ENCODE results near the gene CHRNG.

CHRNG gene

GRCh38 chr2:232539298-232540231 lies at the start of gene CHRNG:
Gene CHRNG, plus strand, starts transcription at chr2:232539692. Its CDS starts 56 bp downstream, at chr2:232539748.
- no peak for FAIRE-seq

- no peak for FAIRE-seq
Measured at GRCh38 chr2:232490221-232491138, 49.0 kb upstream of the CHRNG start.

- FAIRE-seq, result no peak
Measured at GRCh38 chr2:232491139-232491780, 48.2 kb upstream of the CHRNG start.

GRCh38 chr2:232492236-232492848 lies 47.1 kb upstream of the CHRNG start:
- no peak for FAIRE-seq

GRCh38 chr2:232492963-232493700 lies 46.4 kb upstream of the CHRNG start:
- FAIRE-seq, result no peak

DNA sequence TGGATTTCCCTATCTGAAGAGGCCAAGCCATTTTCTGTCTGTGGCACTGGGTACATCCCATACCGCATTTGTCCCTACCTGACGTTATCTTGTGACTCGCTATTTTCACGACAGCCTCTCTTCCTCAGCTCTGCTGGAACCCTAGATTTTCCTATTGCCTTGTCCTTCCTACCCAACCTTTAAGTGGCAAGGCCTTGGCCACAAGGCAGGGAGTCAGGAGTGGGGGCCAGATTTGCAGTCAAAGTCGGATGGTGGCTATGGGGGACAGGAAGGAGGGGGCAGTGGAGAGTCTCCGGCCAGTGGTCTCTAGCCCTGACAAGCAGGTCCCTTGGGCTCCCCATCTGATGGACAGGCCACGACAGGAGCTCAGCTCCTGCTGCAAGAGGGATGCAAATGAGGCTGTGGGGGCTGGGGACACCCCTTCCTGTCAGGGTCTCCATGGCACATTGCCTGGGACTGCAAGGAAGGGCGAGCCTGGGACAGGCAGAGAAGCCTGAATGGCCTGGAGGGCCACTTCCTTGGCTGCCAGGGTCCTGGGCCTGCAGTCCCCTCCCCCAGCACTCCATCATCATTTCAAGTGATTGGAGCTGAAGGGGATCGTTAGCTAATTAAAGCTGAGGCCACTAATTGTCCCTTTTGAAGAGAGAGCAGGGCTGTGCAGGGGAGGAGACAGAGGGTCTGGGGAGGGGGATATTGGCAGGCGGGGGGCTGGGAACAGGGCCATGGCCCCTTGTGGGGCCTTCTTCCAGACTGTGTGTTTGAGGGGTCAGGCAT lies 45.6 kb upstream of the CHRNG start:
- no peak for FAIRE-seq

- no peak for FAIRE-seq
Measured at GRCh38 chr2:232494542-232494941, 45.0 kb upstream of the CHRNG start.

GRCh38 chr2:232495292-232495691 lies 44.2 kb upstream of the CHRNG start:
- no peak for FAIRE-seq

DNA sequence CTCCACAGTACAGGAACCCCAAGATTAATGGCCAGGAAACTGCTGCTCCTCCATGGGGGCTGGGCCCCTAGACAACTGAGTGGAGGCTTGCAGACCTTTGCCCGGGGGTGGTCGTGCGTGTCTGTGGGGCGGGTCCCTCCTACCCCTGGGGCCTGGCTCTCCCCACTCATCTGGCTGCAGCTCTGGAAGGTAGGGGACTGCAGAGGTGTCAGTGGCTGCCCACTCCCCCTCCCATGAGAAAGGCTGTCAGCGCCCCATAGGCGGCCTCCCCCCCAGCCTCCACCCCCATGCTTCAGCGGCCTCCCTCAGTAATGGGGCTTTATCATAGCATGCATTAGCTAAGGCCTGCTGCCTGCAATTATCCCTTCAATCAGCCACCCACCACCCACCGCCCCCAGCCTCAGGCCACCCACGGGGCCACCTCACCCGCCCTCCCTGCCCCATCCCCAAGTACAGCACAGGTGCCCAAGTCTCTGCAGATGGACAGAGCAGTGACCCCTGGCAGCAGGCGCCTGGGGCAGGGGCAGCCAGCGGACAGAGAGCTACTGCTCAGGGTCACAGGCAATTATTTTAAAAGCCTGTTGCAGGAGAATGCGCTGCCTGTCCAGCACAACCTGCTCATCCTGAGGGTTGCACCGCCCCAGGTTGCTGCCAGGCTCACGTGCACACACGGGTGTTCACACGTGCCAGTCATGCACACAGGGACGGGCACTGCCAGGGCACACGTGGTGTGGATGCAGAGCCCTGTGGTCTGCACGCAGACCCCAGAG lies 42.8 kb upstream of the CHRNG start:
- no peak for FAIRE-seq

DNA sequence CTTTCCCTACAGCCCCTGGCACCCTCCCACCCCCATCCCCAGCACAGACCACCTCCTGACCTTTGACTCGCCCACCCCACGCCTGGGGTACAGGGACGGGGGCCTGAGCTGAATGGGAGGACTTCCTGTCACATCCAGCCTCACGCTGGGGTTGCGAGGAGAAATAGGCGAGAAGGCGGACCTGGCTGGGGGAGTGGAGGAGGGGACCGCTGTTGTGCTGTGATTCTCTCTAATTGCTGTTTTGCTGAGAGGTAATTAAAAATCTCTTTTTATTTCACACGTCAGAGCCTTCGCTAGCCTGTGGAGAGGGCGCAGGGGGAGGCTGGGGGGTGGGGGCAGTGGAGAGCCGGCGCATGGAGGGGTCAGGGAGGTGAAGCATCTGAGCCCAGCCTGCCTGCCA lies 42.1 kb upstream of the CHRNG start:
- FAIRE-seq, result no peak

DNA sequence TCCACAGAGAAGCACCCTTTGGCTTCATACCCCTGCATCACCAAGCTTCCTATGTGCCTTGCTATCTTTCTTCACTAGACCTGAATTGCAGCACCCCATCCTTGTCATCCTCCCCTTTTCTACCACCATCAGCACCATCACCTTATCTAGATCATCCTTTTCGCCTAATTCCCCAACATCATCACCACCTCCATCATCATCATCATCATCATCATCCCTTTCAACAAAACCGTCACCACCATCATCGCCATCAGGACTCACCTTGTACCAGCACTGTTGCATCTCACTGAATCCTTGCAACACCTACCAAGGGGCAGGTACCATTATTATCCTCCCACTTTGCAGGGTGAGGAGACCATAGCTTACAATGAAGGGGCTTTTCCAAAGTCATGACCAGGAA lies 41.0 kb upstream of the CHRNG start:
- no peak for FAIRE-seq

DNA sequence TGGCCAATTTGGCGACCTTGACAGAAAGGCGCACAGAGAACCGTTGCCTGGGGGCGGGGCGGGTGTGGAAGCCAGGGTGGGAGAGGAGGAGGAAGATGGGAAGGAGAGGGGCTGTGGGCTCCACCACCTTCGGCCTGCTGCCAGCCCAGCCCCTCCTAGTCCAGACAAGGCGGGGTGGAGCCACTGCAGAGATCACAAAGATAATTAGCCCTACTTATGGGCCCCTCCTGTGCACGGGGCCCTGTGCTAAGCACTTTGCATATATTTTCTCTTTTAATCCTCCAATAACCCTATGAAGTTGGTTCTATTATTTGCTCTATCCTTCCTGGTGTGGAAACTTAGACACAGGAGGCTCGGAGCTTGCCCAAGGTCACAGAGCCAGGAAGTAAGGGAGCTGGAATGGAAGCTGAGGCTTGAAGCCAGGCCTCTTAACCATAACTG lies 38.1 kb upstream of the CHRNG start:
- no peak for FAIRE-seq

DNA sequence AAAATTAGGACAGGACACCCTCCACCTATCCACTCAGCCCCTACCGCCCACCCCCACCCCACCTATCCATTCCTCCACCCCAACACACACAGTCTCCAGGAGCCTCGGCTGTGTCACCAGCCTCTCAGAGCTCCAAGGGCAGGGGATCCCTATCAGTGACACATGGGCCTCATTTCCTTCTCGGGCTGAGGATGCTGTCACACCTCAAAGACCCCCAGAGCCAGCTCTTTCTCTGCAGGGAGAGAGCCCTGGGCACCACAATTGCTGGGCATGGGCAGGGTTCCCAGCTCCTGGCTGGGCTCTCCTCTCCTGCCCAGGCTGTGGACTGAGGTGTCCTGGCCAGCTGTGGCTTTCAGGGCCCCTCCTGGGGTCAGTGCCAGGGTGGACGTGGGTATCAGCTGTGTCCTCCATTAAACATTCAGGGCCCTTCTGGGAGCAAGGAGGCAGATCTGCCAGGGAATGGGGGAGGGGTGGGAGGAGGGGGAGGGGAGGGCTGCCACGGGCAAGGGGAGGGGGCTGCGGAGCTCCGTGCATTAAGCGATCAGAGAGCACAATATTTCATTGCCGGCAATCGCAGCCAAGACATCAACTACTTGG lies 37.6 kb upstream of the CHRNG start:
- no peak for FAIRE-seq

- FAIRE-seq, result no peak
Measured at GRCh38 chr2:232502511-232502910, 37.0 kb upstream of the CHRNG start.

DNA sequence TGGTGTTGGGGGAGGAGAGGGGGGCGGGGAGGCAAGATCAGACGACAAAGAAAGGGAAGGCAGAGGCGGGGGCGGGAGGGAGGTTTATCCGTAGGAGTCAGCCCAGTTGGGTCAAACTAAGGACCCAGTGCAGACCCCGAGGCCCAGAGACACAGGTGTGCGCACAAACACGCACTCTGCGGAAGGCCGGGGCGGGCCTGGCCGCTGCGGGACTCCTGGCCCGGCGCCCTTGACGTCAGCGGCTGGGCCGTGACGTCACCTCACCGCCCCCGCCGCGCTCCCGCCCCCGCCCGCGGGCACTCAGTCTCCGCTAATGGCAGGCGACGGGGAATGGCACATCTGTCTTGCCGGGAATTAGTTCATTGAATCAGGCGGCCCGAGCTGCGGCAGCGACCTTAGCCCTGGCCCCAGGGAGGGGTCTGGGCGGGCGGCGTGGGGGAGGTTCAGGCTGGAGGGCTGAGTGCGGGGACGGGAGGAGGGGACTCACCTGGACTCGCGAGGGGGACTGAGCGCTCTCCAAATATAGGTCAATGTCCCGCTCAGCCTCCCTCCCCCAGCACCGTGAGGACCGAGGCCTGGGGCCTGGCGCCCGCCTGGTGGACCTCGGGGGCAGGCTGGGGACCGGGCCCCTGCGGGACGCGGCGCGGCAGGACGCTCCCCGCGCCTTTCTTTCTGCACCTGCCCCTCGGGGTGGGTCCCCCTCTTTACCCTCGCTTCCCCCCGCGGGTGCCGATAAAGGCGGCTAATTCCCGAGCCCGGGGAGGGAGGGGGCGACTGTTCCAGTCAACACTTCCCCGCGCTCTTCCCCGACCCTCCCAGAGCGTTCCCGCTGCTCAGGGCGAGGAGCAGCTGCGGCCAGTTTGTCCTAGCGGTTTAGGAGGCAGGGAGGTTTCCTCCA lies 36.3 kb upstream of the CHRNG start:
- FAIRE-seq, result no peak

GRCh38 chr2:232503809-232504323 lies 35.6 kb upstream of the CHRNG start:
- FAIRE-seq, result no peak

DNA sequence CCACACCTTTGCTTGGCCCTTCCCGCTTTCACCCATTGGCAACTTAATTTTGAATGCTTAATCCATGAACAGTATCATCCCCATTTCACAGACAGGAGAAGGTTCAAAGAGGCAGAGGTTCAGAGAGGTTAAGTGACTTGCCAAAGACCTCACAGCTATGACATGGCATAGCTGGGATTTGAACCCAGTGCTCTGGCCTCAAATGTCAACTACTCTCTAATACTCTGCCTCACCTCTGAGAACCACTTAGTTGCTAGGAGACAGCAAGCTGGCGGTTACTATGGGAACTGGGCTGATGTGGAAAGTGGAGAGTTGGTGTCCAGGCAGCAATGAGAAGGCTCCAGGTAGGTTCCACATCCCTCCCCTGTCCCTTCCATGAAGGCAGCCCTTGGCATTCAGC lies 35.1 kb upstream of the CHRNG start:
- no peak for FAIRE-seq

DNA sequence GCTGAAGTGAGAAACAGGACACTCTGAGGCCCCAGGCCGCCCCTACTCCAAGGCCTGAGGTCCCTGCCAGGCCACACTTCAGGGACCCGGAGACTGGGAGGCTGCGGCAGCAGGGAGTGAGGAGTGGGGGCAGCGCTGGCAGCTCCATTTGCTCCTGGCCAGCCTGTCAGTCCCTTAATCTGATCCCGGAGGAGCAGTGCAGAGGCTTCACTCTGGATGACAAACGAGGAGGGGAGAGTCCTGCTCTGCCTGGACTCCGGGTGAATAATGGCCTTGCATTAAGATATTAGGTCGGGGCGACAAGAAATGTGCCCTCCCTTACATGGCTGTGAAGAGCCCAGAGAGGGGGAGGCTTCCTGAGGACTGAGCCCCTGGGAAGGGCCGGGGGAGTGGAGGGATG lies 33.6 kb upstream of the CHRNG start:
- no peak for FAIRE-seq

GRCh38 chr2:232506709-232507108 lies 32.8 kb upstream of the CHRNG start:
- FAIRE-seq, result no peak
